ENCODE measurements around the gene PLCG1. TPM values are rescaled to one million over a fixed set of nuclear protein-coding genes. Genes with fewer than 3 reads are reported as not detected.
"Not testable (repeated sequence)": the region's sequence is repeated elsewhere in the genome, so short reads cannot be mapped to it uniquely, and the experiment has no call there.

PLCG1 gene
- total and polyA plus RNA-seq, 11 donors, result 32.5 to 72.2 (median 52.8) TPM

GRCh38 chr20:41118159-41118558 is 19.2 kb upstream of the PLCG1 start:
- H3K27me3 ChIP-seq; intact Hi-C loops (cut with DNase I); H3K4me3 ChIP-seq; H3K9me3 ChIP-seq; H3K27ac ChIP-seq; H3K4me1 ChIP-seq; ATAC-seq; DNase-seq: not testable (repeated sequence)
- TF ChIP-seq CTCF (IDR thresholded peaks at IDR 0.05), result peak in 1 of 12 donors; percentile 21
- peaks cover 2 to 100% (median 100%) of the 10 kb centered on the region in 9 donors for H3K36me3 ChIP-seq
- 79 to 86% (median 80%) methylated on average over 6 of the region's 6 CpGs for WGBS, 4 donors

GRCh38 chr20:41118632-41119031 is 18.7 kb upstream of the PLCG1 start:
- ATAC-seq, result no peak
- intact Hi-C loops (cut with DNase I), result no loop called here
- no peak overlapping the region for H3K4me3 ChIP-seq

GRCh38 chr20:41119614-41120561 is 17.5 kb upstream of the PLCG1 start:
- no peak for TF ChIP-seq POLR2A (IDR thresholded peaks at IDR 0.05)
- no peak for TF ChIP-seq CTCF (IDR thresholded peaks at IDR 0.05)
- intact Hi-C loops (cut with DNase I), result no loop called here
- ATAC-seq (no peak), DNase-seq (no peak)
- Histone ChIP-seq H3K9me3 (no peaks in the 10 kb centered on the region), H3K27ac (no peak overlapping the region), H3K27me3 (no peaks in the 10 kb centered on the region), H3K4me3 (no peak overlapping the region), H3K36me3 (peaks cover 2 to 100% (median 100%) of the 10 kb centered on the region in 9 donors), H3K4me1 (no peaks in the 10 kb centered on the region)
- WGBS, 4 donors, result 86 to 89% (median 87%) methylated on average over 7 of the region's 7 CpGs

More at GRCh38 chr20:41118632-41119031, 18.7 kb upstream of the PLCG1 start:
- Histone ChIP-seq H3K9me3 (no peaks in the 10 kb centered on the region), H3K4me1 (no peaks in the 10 kb centered on the region), H3K27me3 (no peaks in the 10 kb centered on the region), H3K36me3 (peaks cover 2 to 100% (median 100%) of the 10 kb centered on the region in 9 donors), H3K27ac (no peak overlapping the region)
- DNase-seq, result no peak
- no peak for TF ChIP-seq POLR2A (IDR thresholded peaks at IDR 0.05)
- no peak for TF ChIP-seq CTCF (IDR thresholded peaks at IDR 0.05)
- 70 to 87% (median 80%) methylated on average over 3 of the region's 3 CpGs for WGBS, 4 donors

GRCh38 chr20:41121399-41121798 is 15.9 kb upstream of the PLCG1 start:
- H3K36me3 ChIP-seq, result peaks cover 2 to 100% (median 100%) of the 10 kb centered on the region in 9 donors
- TF ChIP-seq POLR2A (IDR thresholded peaks at IDR 0.05) (no peak), CTCF (IDR thresholded peaks at IDR 0.05) (no peak)

More at GRCh38 chr20:41121399-41121798, 15.9 kb upstream of the PLCG1 start:
- Histone ChIP-seq H3K4me1 (no peaks in the 10 kb centered on the region), H3K27ac (no peak overlapping the region), H3K27me3 (no peaks in the 10 kb centered on the region), H3K9me3 (no peaks in the 10 kb centered on the region), H3K4me3 (no peak overlapping the region)
- ATAC-seq (no peak), DNase-seq (no peak)
- WGBS, 4 donors, result 91 to 94% (median 93%) methylated on average over 3 of the region's 3 CpGs
- intact Hi-C loops (cut with DNase I), result no loop called here
